Measurements from ENCODE around the gene RNF130. TPM values are rescaled to one million over a fixed set of nuclear protein-coding genes. Genes with fewer than 3 reads are reported as not detected.

The RNF130 gene
- total RNA-seq, 1 donor from 2014 or later: 36.6 TPM

- no peak overlapping the region for H3K4me3 ChIP-seq (ENCODE audit: low read depth, low read length)
- no peak for DNase-seq (ENCODE audit: low read depth)
- no peak for TF ChIP-seq CTCF (conservative IDR thresholded peaks at IDR 0.05; ENCODE audit: low read depth, low read length)
Measured at GRCh38 chr5:179954434-179954833, 117.1 kb downstream of the RNF130 start.

GRCh38 chr5:179953987-179954386 lies 117.6 kb downstream of the RNF130 start:
- DNase-seq (ENCODE audit: low read depth): no peak
- no peak for TF ChIP-seq CTCF (conservative IDR thresholded peaks at IDR 0.05; ENCODE audit: low read depth, low read length)

GRCh38 chr5:179936976-179937681 lies 134.4 kb downstream of the RNF130 start:
- H3K4me3 ChIP-seq (ENCODE audit: low read depth, low read length): no peak overlapping the region
- TF ChIP-seq CTCF (conservative IDR thresholded peaks at IDR 0.05; ENCODE audit: low read depth, low read length): no peak
- no peak for DNase-seq (ENCODE audit: low read depth)

More at GRCh38 chr5:179953987-179954386, 117.6 kb downstream of the RNF130 start:
- H3K4me3 ChIP-seq (ENCODE audit: low read depth, low read length): no peak overlapping the region

GRCh38 chr5:179930788-179931473 lies 140.6 kb downstream of the RNF130 start:
- DNase-seq (ENCODE audit: low read depth): no peak
- no peak for TF ChIP-seq CTCF (conservative IDR thresholded peaks at IDR 0.05; ENCODE audit: low read depth, low read length)
- H3K4me3 ChIP-seq (ENCODE audit: low read depth, low read length): no peak overlapping the region

GRCh38 chr5:179927824-179928223 lies 143.7 kb downstream of the RNF130 start:
- no peak overlapping the region for H3K4me3 ChIP-seq (ENCODE audit: low read depth, low read length)
- DNase-seq (ENCODE audit: low read depth): no peak
- TF ChIP-seq CTCF (conservative IDR thresholded peaks at IDR 0.05; ENCODE audit: low read depth, low read length): no peak

GRCh38 chr5:179926657-179927056 lies 144.9 kb downstream of the RNF130 start:
- DNase-seq (ENCODE audit: low read depth): no peak
- TF ChIP-seq CTCF (conservative IDR thresholded peaks at IDR 0.05; ENCODE audit: low read depth, low read length): no peak
- no peak overlapping the region for H3K4me3 ChIP-seq (ENCODE audit: low read depth, low read length)

All from epithelial cell of proximal tubule (primary cell).